ENCODE data around the gene LATS1. TPM values are rescaled to one million over a fixed set of nuclear protein-coding genes. Genes with fewer than 3 reads are reported as not detected.

LATS1 gene
- total and polyA plus RNA-seq, 3 donors from 2014 or later, result 17.4 to 38.7 (median 35.0) TPM

DNA sequence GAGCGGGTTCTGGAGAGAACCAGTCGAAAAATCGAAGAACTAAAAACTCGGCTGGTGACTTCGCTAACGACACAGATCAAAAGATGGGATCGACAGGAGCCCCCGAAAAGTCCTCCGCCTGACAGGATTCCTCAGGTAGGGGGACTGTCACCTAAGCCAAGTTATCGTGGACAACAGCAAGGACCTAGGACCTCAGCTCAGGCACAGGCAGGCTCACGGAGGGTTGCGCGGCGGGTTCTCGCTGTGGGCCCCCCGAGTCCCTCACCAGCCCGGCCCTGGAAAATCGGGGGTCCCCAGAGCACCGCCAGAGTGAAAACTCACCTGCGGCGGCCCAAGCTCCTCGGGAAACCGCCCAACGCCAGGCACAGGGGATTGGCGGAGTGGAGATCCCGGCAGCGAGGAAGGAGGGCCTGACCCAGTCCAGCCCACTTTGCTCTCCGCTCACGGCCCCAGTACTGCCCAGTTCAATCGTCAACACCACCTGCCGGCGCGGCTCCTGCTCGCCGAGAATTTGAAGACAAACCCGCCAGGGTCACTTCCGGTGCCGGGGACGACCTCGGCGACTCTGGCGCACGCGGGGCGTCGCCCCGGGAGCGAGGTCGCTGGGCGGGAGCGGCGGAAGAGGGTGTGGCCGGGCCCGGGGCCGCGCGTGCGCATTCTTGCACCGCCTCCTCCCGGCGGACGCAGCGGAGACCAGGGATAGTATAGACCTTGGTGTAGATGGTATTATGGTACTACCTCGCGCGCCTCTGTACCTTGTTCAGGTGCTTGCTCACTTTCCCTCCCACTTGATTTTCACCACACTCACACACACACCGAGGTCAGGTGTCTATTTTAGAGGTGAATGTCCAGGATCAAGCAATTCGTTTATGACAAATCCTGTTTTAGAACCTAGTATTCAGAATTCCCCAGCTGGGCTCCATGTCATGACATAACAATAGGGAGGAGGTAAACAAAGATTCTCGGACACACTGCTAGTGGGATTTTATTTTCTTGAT is 69.5 kb downstream of the LATS1 start, which contains the start of gene KATNA1:
TSS of gene KATNA1 (minus strand) at position 567 of the 998 bp plus-strand sequence. CDS start 10,167 bp downstream, outside the sequence.
- DNase-seq, result peak; percentile 91
- Histone ChIP-seq H3K9me3 (no peaks in the 10 kb centered on the region), H3K36me3 (ENCODE audit: low read depth, missing control alignments) (no peaks in the 10 kb centered on the region), H3K4me1 (peaks cover 5% of the 10 kb centered on the region), H3K27ac (peak within 1 kb of the TSS; percentile 89 to 94), H3K4me3 (peak within 1 kb of the TSS; percentile 93 to 98), H3K27me3 (no peaks in the 10 kb centered on the region)
- TF ChIP-seq POLR2A (IDR thresholded peaks at IDR 0.05) (no peak), CTCF (IDR thresholded peaks at IDR 0.05) (no peak)
- intact Hi-C loops (cut with DNase I; ENCODE audit: low total_unique reads), result no loop called here
- WGBS, 2 donors, result 1% methylated on average over 22 to 56 of the region's 69 CpGs

DNA sequence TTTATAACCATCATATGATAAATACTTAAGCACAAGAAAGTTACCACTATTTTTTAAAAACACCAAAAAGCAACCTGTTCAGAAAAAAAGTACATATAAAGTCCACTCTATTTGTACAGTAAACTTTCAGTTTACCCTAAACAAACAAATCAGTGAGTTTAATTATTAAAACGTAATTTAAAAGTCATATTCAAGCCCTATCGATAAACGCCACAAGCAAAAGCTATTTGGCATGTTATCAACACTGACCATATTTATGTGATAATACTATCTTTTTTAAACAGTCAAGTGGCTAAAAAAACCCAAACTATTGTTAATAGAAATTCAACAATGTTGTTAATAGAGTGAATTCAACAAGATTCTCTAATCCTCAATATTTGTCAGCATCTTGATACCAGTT is 71.3 kb downstream of the LATS1 start:
- TF ChIP-seq POLR2A (IDR thresholded peaks at IDR 0.05) (no peak), CTCF (IDR thresholded peaks at IDR 0.05) (no peak)
- intact Hi-C loops (cut with DNase I; ENCODE audit: low total_unique reads), result no loop called here
- Histone ChIP-seq H3K4me1 (peaks cover 5% of the 10 kb centered on the region), H3K4me3 (peak overlapping the region in 1 of 2 donors; percentile 98), H3K36me3 (ENCODE audit: low read depth, missing control alignments) (no peaks in the 10 kb centered on the region), H3K27me3 (no peaks in the 10 kb centered on the region), H3K27ac (no peak overlapping the region), H3K9me3 (no peaks in the 10 kb centered on the region)
- WGBS, 2 donors, result 49 to 54% methylated on average over 3 of the region's 3 CpGs
- no peak for DNase-seq

- intact Hi-C loops (cut with DNase I; ENCODE audit: low total_unique reads), result no loop called here
- no peak for DNase-seq
- H3K4me1 ChIP-seq, result peaks cover 5% of the 10 kb centered on the region
Observed at GRCh38 chr6:149642829-149643580, 74.9 kb downstream of the LATS1 start.

DNA sequence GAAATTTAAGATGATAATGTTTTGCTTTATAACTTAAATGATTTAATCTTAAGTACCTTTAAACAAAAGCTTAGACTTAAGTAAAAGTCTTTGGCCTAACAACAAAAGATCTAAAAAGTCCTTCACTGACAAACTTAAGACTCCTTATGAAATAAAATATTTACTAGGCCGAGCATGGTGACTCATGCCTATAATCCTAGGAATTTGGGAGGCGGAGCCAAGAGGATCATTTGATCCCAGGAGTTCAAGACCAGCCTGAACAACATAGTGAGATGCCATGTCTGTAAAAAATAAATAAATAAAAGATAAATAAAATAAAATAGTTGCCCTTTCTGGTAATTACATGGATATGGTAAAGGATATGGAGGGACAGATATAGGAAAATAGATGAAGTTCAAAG is 81.8 kb downstream of the LATS1 start:
- no peak for DNase-seq
- H3K36me3 ChIP-seq (ENCODE audit: low read depth, missing control alignments), result no peaks in the 10 kb centered on the region
- TF ChIP-seq CTCF (IDR thresholded peaks at IDR 0.05) (no peak), POLR2A (IDR thresholded peaks at IDR 0.05) (no peak)
- intact Hi-C loops (cut with DNase I; ENCODE audit: low total_unique reads), result no loop called here
- 80 to 81% methylated on average over 2 of the region's 2 CpGs for WGBS, 2 donors
- no peaks in the 10 kb centered on the region for H3K9me3 ChIP-seq
- no peaks in the 10 kb centered on the region for H3K27me3 ChIP-seq
- H3K27ac ChIP-seq, result no peak overlapping the region
- H3K4me3 ChIP-seq, result no peak overlapping the region
- H3K4me1 ChIP-seq, result no peaks in the 10 kb centered on the region

More at GRCh38 chr6:149642829-149643580, 74.9 kb downstream of the LATS1 start:
- 94 to 95% methylated on average over 1 of the region's 1 CpG for WGBS, 2 donors
- H3K27me3 ChIP-seq, result no peaks in the 10 kb centered on the region
- TF ChIP-seq POLR2A (IDR thresholded peaks at IDR 0.05) (no peak), CTCF (IDR thresholded peaks at IDR 0.05) (no peak)
- H3K4me3 ChIP-seq, result no peak overlapping the region
- H3K36me3 ChIP-seq (ENCODE audit: low read depth, missing control alignments), result no peaks in the 10 kb centered on the region
- no peak overlapping the region for H3K27ac ChIP-seq
- H3K9me3 ChIP-seq, result no peaks in the 10 kb centered on the region

Measured in testis (tissue), 3 donors.